Esophagus (tissue), 2 donors: Measurements from ENCODE around the gene RGS3. TPM values are rescaled to one million over a fixed set of nuclear protein-coding genes. Genes with fewer than 3 reads are reported as not detected.
"Not testable (repeated sequence)": the region's sequence is repeated elsewhere in the genome, so short reads cannot be mapped to it uniquely, and the experiment has no call there.

Source experiments
- H3K27ac ChIP-seq, 2 donors: one replicate each; pipeline ENCODE4 v1.5.1; 2013; ENCODE audit warnings: low read depth in 2 of 2, mild to moderate bottlenecking in 2 of 2, inconsistent platforms in 1 of 2, low read length in 1 of 2, moderate library complexity in 1 of 2
- H3K27me3 ChIP-seq, 2 donors: one replicate each; pipeline ENCODE4 v1.6.1; 2013; ENCODE audit warnings: low read length in 2 of 2, control low read depth in 1 of 2, mild to moderate bottlenecking in 1 of 2; ENCODE audit not compliant: insufficient read depth in 2 of 2, control insufficient read depth in 1 of 2
- H3K36me3 ChIP-seq, 2 donors: one replicate each; pipeline ENCODE4 v1.6.1; 2013; ENCODE audit warnings: low read length in 1 of 2; ENCODE audit not compliant: control insufficient read depth in 2 of 2, insufficient read depth in 2 of 2
- H3K4me1 ChIP-seq, 2 donors: one replicate each; pipeline ENCODE4 v1.6.1; 2013; ENCODE audit warnings: low read length in 1 of 2; ENCODE audit not compliant: control insufficient read depth in 2 of 2, insufficient read depth in 2 of 2
- H3K4me3 ChIP-seq, 2 donors: one replicate each; pipeline ENCODE4 v1.5.1; 2013; ENCODE audit warnings: low read length in 2 of 2, mild to moderate bottlenecking in 2 of 2, low read depth in 1 of 2, moderate library complexity in 1 of 2
- H3K9me3 ChIP-seq, 2 donors: one replicate each; pipeline ENCODE4 v1.6.1; 2013; ENCODE audit warnings: mild to moderate bottlenecking in 2 of 2, low read depth in 1 of 2, low read length in 1 of 2, moderate library complexity in 1 of 2; ENCODE audit not compliant: control insufficient read depth in 2 of 2, insufficient read depth in 1 of 2
- WGBS, 2 donors: extraction: QIAGEN DNeasy Blood & Tissue Kit; methylation state at CpG; one replicate each; pipeline ENCODE4 v1.1.7; 2013; 5-methylcytosine and 5-hydroxymethylcytosine counted together
- polyA plus RNA-seq, 2 donors: library from polyadenylated mRNA; stranded (reverse); fragments of 200-250 nt; gene quantifications; one replicate each; pipeline ENCODE4 v1.2.3, GENCODE V29; 2013
- donor health status: healthy with polysubstance abuse.
- donor health status: Bipolar disorder and iron deficiency.

Gene RGS3
- polyA plus RNA-seq, 2 donors, result 9.1 to 10.2 TPM

DNA sequence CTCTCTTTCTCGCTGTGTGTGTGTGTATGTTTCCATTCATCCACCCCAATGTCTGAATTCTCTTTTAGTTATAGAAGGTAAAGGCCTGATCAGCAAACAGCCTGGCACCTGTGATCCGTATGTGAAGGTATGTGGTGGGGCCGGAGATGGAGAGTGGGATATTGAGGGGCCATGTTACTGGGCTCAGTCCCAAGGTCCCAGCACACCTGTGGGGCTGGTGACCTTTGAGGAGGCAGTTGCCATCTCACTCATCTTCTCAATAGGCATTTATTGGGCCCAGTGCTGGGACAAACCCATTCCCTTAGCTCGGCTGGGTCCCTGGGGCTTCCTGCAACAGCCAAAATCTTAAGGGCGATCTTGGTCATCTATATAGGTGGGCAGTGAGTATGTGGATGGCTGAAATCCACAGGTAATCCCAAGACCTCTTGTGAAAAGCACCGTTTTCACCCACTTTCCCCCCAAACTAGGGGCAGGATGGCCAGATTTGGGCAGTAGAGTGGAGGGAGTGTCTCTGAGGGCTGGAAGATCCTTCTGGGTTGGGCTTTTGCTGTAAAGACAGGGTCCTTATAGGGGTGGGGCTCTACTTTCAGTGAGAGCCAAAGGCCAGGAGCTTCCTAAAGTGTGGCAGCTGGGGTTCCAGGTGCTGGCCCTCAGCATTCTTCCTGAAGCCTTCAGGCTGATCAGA, 19.6 kb downstream of the RGS3 start:
- peaks cover 2 to 4% of the 10 kb centered on the region in 2 donors for H3K4me1 ChIP-seq
- no peaks in the 10 kb centered on the region for H3K27me3 ChIP-seq
- no peaks in the 10 kb centered on the region for H3K36me3 ChIP-seq
- H3K4me3 ChIP-seq, result no peak overlapping the region
- WGBS, 2 donors, result 93 to 97% methylated on average over 6 of the region's 6 CpGs
- no peaks in the 10 kb centered on the region for H3K9me3 ChIP-seq
- peak overlapping the region; percentile 34 to 40 for H3K27ac ChIP-seq

DNA sequence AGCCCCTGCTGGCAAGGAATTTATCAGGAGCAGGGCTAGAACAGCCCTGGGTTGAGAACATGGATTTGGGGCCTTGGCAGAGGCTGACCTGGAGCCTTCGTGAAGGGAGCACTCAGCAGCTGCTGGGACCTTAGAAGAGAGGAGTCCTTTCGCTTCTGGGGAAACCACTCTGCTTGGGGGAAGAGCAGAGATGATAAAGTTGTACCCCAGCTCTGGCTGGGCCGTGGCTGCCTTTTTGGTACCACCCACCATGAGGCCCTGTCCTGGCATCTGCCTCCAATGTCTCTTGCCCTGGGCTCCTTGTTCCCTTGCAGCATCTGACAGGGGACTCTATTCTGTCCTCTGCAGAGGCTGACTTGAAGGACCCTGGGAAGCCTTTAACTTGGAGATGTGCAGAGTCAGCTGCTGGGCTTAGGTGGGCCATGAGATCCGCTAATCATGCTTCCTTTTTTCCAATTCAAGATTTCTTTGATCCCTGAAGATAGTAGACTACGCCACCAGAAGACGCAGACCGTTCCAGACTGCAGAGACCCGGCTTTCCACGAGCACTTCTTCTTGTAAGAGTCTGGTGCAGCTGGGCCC, 20.2 kb downstream of the RGS3 start:
- Histone ChIP-seq H3K27ac (peak overlapping the region; percentile 34 to 40), H3K4me1 (peaks cover 4 to 6% of the 10 kb centered on the region in 2 donors), H3K4me3 (no peak overlapping the region), H3K27me3 (no peaks in the 10 kb centered on the region), H3K36me3 (no peaks in the 10 kb centered on the region), H3K9me3 (no peaks in the 10 kb centered on the region)
- 73 to 83% methylated on average over 9 of the region's 9 CpGs for WGBS, 2 donors

DNA sequence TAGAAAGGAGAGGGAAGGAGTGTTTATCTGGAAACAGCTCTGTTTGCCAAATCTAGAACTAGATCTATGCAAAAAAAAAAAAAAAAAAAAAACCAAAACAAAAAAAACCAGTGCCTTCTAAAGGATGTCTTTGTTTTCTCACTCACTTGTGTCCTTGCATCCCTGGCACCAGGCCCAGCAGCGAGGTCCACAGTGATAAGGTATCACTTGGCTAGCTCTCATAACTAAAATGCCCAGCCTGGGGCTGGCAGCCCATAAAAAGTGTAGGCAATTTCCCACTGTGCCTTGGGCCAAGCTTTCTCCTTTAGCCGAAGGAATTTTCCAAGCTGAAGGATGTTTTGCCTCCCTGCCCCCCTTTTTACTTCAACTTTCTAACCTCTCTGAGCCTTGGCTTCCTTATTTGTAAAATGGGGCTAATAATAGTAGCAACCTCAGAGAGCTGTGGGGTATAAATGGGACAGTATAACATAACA, 20.8 kb downstream of the RGS3 start:
- no peaks in the 10 kb centered on the region for H3K9me3 ChIP-seq
- H3K27ac ChIP-seq, result peak overlapping the region; percentile 56 to 68
- no peaks in the 10 kb centered on the region for H3K36me3 ChIP-seq
- no peaks in the 10 kb centered on the region for H3K27me3 ChIP-seq
- WGBS, 2 donors, result 36 to 58% methylated on average over 2 of the region's 2 CpGs
- H3K4me3 ChIP-seq, result no peak overlapping the region
- peaks cover 3 to 4% of the 10 kb centered on the region in 2 donors for H3K4me1 ChIP-seq

DNA sequence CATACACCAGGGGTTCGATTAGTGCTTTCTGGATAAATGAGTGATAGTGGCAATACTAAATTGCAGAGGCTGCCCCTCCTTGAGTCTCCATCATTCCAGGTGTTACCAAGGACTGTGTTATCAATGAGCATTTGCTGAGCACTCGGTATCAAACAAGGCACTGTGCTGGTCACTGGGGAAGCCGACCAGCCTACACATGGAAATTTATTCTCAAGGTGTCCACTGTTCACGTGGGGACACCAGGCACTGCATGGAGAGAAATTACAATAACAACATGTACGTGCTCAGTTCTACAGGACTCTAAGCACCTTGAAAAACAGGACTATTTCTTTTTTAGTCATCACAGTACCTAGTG, 22.2 kb downstream of the RGS3 start:
- Histone ChIP-seq H3K4me1 (peaks cover 2 to 4% of the 10 kb centered on the region in 2 donors), H3K27me3 (no peaks in the 10 kb centered on the region), H3K36me3 (no peaks in the 10 kb centered on the region), H3K4me3 (no peak overlapping the region), H3K9me3 (no peaks in the 10 kb centered on the region), H3K27ac (peak overlapping the region; percentile 48 to 56)
- 72 to 86% methylated on average over 5 of the region's 5 CpGs for WGBS, 2 donors

DNA sequence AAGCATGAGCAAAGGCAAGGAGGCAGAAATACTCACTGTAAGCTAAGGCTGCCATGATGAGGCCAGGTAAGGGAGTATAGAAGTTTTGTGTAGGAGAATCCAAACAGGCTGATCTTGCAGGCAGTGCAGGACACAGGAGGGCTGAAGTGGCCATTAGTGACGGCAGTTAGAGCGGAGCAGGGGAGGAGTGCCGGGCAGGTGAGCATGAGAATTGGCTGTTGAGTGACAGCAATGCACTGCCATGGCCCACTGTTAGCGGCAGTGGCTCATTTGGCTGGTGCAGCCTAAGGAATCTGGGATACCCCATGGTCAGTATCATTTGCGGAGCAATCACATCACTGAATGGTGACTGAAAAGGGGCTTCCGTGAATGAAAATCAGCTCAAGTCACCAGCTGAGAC, 22.8 kb downstream of the RGS3 start:
- H3K27me3 ChIP-seq, result no peaks in the 10 kb centered on the region
- no peak overlapping the region for H3K4me3 ChIP-seq
- H3K27ac ChIP-seq, result no peak overlapping the region
- H3K9me3 ChIP-seq, result no peaks in the 10 kb centered on the region
- H3K36me3 ChIP-seq, result no peaks in the 10 kb centered on the region
- WGBS, 2 donors, result 90 to 97% methylated on average over 6 of the region's 6 CpGs
- peaks cover 2 to 4% of the 10 kb centered on the region in 2 donors for H3K4me1 ChIP-seq

DNA sequence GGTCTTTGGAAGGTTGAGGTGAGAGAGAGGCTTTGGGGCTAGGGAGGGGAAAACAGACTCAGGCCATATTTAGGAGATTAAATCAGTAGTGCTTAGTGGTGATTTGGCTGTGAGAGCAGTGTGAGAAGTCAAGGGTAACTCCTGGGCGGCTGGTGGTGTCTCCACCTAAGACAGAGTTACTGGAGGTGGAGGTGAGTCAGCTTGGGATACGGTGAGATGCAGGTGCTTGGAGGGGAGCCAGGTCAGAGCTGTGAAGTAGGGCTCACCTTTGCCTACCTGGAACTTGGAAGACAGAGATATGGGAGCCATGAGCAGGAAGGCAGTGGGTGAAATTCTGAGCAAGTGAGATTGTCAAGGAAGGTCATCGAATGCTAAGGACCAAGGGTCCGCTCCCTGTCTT, 24.5 kb downstream of the RGS3 start:
- Histone ChIP-seq H3K4me3 (no peak overlapping the region), H3K9me3 (no peaks in the 10 kb centered on the region), H3K27ac (peak overlapping the region in 1 of 2 donors; percentile 58), H3K36me3 (no peaks in the 10 kb centered on the region), H3K27me3 (no peaks in the 10 kb centered on the region), H3K4me1 (peaks cover 2 to 4% of the 10 kb centered on the region in 2 donors)
- WGBS, 2 donors, result 68 to 79% methylated on average over 4 of the region's 4 CpGs

DNA sequence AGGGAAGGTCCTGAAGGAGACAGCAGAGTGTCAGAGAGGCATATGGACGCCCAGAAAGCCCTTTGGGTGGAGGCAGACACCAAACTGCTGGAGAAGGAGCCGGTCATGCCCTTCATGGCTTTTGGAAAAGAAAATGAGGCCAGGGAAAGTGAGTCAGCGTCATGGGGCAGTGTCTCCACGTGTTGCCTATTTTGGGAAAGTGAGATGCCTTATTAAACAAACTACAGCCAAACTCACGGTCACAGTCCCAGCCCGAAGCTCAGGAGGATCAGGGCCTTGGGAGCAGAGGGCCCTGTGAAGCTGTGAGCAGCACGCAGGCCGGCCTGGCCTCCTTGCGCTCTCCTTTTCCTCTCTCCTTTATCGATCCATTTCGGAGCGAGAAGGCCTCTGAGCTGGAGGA, 25.0 kb downstream of the RGS3 start:
- WGBS, 2 donors, result 75 to 78% methylated on average over 12 of the region's 12 CpGs

DNA sequence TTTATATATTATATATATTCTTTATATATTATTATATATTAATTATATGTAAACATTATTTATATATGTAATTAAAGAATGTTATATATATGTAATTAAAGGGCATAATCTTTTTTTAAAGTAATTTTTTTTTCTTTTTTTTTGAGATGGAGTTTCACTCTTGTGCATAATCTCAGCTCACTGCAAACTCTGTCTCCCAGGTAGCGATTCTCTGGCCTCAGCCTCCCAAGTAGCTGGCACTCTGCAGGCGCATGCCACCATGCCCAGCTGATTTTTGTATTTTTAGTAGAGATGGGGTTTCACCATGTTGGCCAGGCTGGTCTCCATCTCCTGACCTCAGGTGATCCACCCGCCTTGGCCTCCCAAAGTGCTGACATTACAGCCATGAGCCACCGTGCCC, 27.6 kb downstream of the RGS3 start:
- not testable (repeated sequence) for H3K36me3 ChIP-seq, H3K9me3 ChIP-seq, H3K27me3 ChIP-seq, H3K4me3 ChIP-seq, H3K27ac ChIP-seq, H3K4me1 ChIP-seq
- WGBS, 2 donors, result 93 to 94% methylated on average over 4 of the region's 4 CpGs

More for the DNA sequence above, 25.0 kb downstream of the RGS3 start:
- peaks cover 2 to 4% of the 10 kb centered on the region in 2 donors for H3K4me1 ChIP-seq
- H3K27ac ChIP-seq, result peak overlapping the region in 1 of 2 donors; percentile 58
- H3K27me3 ChIP-seq, result no peaks in the 10 kb centered on the region
- no peak overlapping the region for H3K4me3 ChIP-seq
- no peaks in the 10 kb centered on the region for H3K36me3 ChIP-seq
- no peaks in the 10 kb centered on the region for H3K9me3 ChIP-seq

DNA sequence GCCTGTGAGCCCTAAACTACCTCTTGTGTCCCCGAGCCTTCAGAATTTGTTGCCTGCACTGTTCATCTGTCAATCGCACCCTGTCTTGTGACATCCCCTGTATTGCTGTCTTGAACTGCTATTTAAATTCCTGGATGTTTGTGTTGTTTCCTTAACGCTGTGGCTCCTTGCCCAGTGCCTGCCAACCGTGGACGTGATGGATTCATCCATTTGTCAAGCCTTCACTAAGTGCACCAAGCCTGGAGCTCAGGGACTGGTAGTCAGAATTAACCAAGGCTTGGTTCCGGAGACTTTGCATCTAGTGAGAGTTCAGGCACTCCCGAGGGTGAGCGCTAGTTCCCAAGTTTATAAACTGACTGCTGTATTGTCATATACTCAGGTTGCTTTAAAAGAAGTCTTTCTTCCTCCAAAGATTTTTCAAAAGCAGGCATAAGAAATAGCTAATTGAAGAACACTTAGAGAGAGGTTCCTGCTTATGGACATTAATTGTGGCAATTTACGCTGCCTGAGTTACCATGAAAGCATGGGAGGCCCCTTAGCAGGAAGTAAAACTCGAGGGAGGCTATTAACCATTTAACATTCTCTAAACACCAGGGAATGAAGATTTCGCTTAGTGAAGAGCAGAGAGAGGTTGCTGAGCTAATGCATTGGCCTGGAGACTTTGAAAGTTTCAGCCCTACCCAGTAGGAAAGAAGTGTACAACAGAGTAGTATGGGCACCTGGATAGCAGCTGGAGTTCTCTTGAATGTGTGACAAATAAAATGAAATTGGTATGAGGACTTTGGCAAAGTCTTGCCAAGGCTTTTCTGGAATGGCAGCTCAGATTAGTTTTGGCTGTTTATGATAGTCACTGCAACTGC, 29.0 kb downstream of the RGS3 start:
- H3K27ac ChIP-seq, result peak overlapping the region in 1 of 2 donors; percentile 56
- WGBS, 2 donors, result 48% methylated on average over 11 of the region's 11 CpGs
- no peaks in the 10 kb centered on the region for H3K36me3 ChIP-seq
- no peaks in the 10 kb centered on the region for H3K27me3 ChIP-seq
- H3K9me3 ChIP-seq, result no peaks in the 10 kb centered on the region
- H3K4me3 ChIP-seq, result no peak overlapping the region
- peaks cover 2 to 4% of the 10 kb centered on the region in 2 donors for H3K4me1 ChIP-seq
